GM12878 (cell line): ENCODE data around the gene PTPN20. TPM values are rescaled to one million over a fixed set of nuclear protein-coding genes. Genes with fewer than 3 reads are reported as not detected.

Experiments used
- ATAC-seq: fragments of 200-7000 bp; cut with Tn5 transposase; 3 replicates; pipeline ENCODE4 v1.9.1; 2020; ENCODE audit warnings: mild to moderate bottlenecking, moderate library complexity
- BruUV-seq: library from RNA; stranded (reverse); fragments of 400-500 nt; replicated peaks from 2 replicates; lab custom pipeline; 2021; lab: Mats Ljungman, UMichigan
- CTCF ChIA-PET: fragments of 300-600 bp; sonication (Branson Sonifier 250); formaldehyde crosslinking; extraction: SDS; loops from one replicate; lab custom pipeline; 2021; ENCODE audit warnings: inconsistent platforms; lab: Yijun Ruan, JAX
- POLR2A ChIA-PET: fragments of 350-600 bp; formaldehyde crosslinking; extraction: SDS; loops from one replicate; lab custom pipeline; 2021; ENCODE audit warnings: inconsistent platforms; lab: Charles Lee
- RAD21 ChIA-PET: fragments of 300-600 bp; sonication (Branson Sonifier 250); formaldehyde crosslinking; loops from one replicate; lab custom pipeline; 2023; ENCODE audit warnings: antibody characterized with exemption; ENCODE audit not compliant: unreplicated experiment; lab: Charles Lee
- SMC1A ChIA-PET: fragments of 300-600 bp; sonication (Branson Sonifier 250); formaldehyde crosslinking; loops from one replicate; lab custom pipeline; 2023; ENCODE audit not compliant: unreplicated experiment, uncharacterized antibody; lab: Charles Lee
- DNase-seq: peaks from one replicate; pipeline ENCODE4 v3.0.0-alpha.2; 2011; ENCODE audit warnings: low read depth, low spot score
- FAIRE-seq: peaks from 3 replicates; lab custom pipeline; 2011; peaks lifted over from hg19 to GRCh38; lab: Jason Lieb, UNC
- H2AFZ ChIP-seq: 2 replicates; pipeline ENCODE4 v1.6.0; 2011; ENCODE audit warnings: low read depth, low read length, control low read depth; ENCODE audit not compliant: control insufficient read depth
- H3K27ac ChIP-seq: 2 replicates; pipeline ENCODE4 v1.5.1; 2011; ENCODE audit warnings: control low read depth; ENCODE audit not compliant: control insufficient read depth, insufficient read depth
- H3K27me3 ChIP-seq, 2 experiments: replicated peaks in 1 of 2; 2 replicates each; pipeline versions ENCODE4 v1.6.0 to v1.6.1; 2011; ENCODE audit warnings: low read length in 1 of 2; ENCODE audit not compliant: control insufficient read depth in 2 of 2, insufficient read depth in 2 of 2
- H3K36me3 ChIP-seq, 2 experiments: 2 replicates each; pipeline ENCODE4 v1.5.1; 2011; ENCODE audit warnings: low read length in 1 of 2; ENCODE audit not compliant: control insufficient read depth in 2 of 2, insufficient read depth in 2 of 2
- H3K4me1 ChIP-seq: 2 replicates; pipeline ENCODE4 v1.6.1; 2011; ENCODE audit warnings: mild to moderate bottlenecking, low read length, moderate library complexity, mixed read lengths; ENCODE audit not compliant: control insufficient read depth, insufficient read depth
- H3K4me2 ChIP-seq: 2 replicates; pipeline ENCODE4 v1.6.0; 2011; ENCODE audit warnings: control low read depth; ENCODE audit not compliant: control insufficient read depth, insufficient read depth
- H3K4me3 ChIP-seq: fragments of 200-600 bp; sonication (generic); 2 replicates; pipeline ENCODE4 v1.5.1; 2016
- H3K79me2 ChIP-seq: 2 replicates; pipeline ENCODE4 v1.6.0; 2011; ENCODE audit warnings: low read length; ENCODE audit not compliant: control insufficient read depth, insufficient read depth
- H3K9ac ChIP-seq: 2 replicates; pipeline ENCODE4 v1.8.0; 2011; ENCODE audit warnings: low read length, control low read depth, mixed read lengths; ENCODE audit not compliant: control insufficient read depth, insufficient read depth
- H3K9me3 ChIP-seq: replicated peaks from 3 replicates; pipeline ENCODE4 v1.5.1; 2011; ENCODE audit warnings: mild to moderate bottlenecking, low read length; ENCODE audit not compliant: control insufficient read depth, insufficient read depth
- H4K20me1 ChIP-seq: 2 replicates; pipeline ENCODE4 v1.6.0; 2011; ENCODE audit not compliant: control insufficient read depth, insufficient read depth
- ATF2 ChIP-seq: IDR thresholded peaks from 2 replicates; pipeline ENCODE4 v1.6.1; 2012; ENCODE audit warnings: low read length, inconsistent platforms
- BHLHE40 ChIP-seq, 2 experiments: fragments of 450-650 bp in 1 of 2; IDR thresholded peaks; 2 replicates each; pipeline ENCODE4 v1.6.1; 2011 to 2017; ENCODE audit warnings: low read depth in 2 of 2, borderline replicate concordance in 1 of 2, improper control_type of control experiment in 1 of 2, low read length in 1 of 2, mild to moderate bottlenecking in 1 of 2
- CREM ChIP-seq: IDR thresholded peaks from 2 replicates; pipeline ENCODE4 v1.6.1; 2014; ENCODE audit warnings: antibody characterized with exemption, low read depth
- MXI1 ChIP-seq: fragments of 150-350 bp; IDR thresholded peaks from 2 replicates; pipeline ENCODE4 v1.6.1; 2011; ENCODE audit warnings: low read depth, mild to moderate bottlenecking, inconsistent platforms, low read length, improper control_type of control experiment
- WGBS: methylation state at CpG from one replicate; pipeline ENCODE4 v1.1.6; 2016; ENCODE audit warnings: low lambda C conversion rate; ENCODE audit not compliant: insufficient replicate concordance, insufficient coverage; ENCODE audit errors: missing lambda C conversion rate; 5-methylcytosine and 5-hydroxymethylcytosine counted together
- in situ Hi-C: fragments of 300-500 bp; cut with MboI; formaldehyde crosslinking; loops from 9 replicates; pipeline ENCODE4 v1.14.3; 2018; ENCODE audit warnings: mixed read lengths
- intact Hi-C: fragments of 100-400 bp; cut with micrococcal nuclease; formaldehyde crosslinking; loops from one replicate; pipeline ENCODE4 v1.14.2; 2022; ENCODE audit not compliant: unreplicated experiment
- polyA plus RNA-seq, 11 experiments: library from polyadenylated mRNA; depleted of rRNA in 4 of 11; unstranded in 6 of 11; stranded (reverse) in 5 of 11; fragments of >200 nt; fragmentation: Nextera tagmentation in 4 of 11; fragmentation: Illumina TruSeq in 1 of 11; extraction: Ambion mirVana in 4 of 11; extraction: Trizol in 1 of 11; gene quantifications; 1 replicate in 1 of 11; 2 replicates in 10 of 11; pipeline versions ENCODE4 v1.2.1 to v1.2.3, GENCODE V29; 2011 to 2016; ENCODE audit warnings: inconsistent platforms in 2 of 11, missing spikeins in 2 of 11, low read depth in 1 of 11
- total RNA-seq, 4 experiments: library from RNA; depleted of rRNA in 3 of 4; stranded (reverse); fragments of >200 nt in 3 of 4; fragmentation: Illumina TruSeq in 1 of 4; extraction: Trizol in 1 of 4; gene quantifications; 2 replicates each; pipeline versions ENCODE4 v1.2.1 to v1.2.3, GENCODE V29; 2013 to 2021

The PTPN20 gene
- total and polyA plus RNA-seq, 10 of the 15 experiments (the other 5 are each of a cell fraction or from before 2014, with no cell fraction given): 0.04 to 3.4 (median 0.10) TPM; not detected in 4

GRCh38 chr10:47026301-47027107, 115.3 kb downstream of the PTPN20 start:
- no TSS peak for BruUV-seq
- H3K36me3 ChIP-seq: no peaks in the 10 kb centered on the region
- 40% methylated on average over 11 of the region's 11 CpGs for WGBS
- H3K4me3 ChIP-seq: no peak overlapping the region
- POLR2A ChIA-PET: no interaction called here
- SMC1A ChIA-PET: interaction anchor here (2.8 to 3.3 kb wide), 2 partner anchors 22 to 284 kb away, joined by 10 to 20 read pairs; no protein-coding TSS in a partner anchor
- ATAC-seq: no peak
- CTCF ChIA-PET: interaction anchor here (0.6 to 3.1 kb wide), 6 partner anchors 14 to 510 kb away, joined by 3 to 45 read pairs (median 6); no protein-coding TSS in a partner anchor
- no peaks in the 10 kb centered on the region for H3K9me3 ChIP-seq
- TF ChIP-seq BHLHE40 (IDR thresholded peaks at IDR 0.05; ENCODE audit: borderline replicate concordance in 1 of 2, low read depth in 2 of 2, low read length in 1 of 2) (no peak), CREM (no peak), MXI1 (no peak), ATF2 (no peak)
- in situ Hi-C loops: no loop called here
- DNase-seq: no peak
- H3K27ac ChIP-seq: no peak overlapping the region
- no peaks in the 10 kb centered on the region for H3K4me1 ChIP-seq
- RAD21 ChIA-PET: interaction anchor here (0.9 to 2.3 kb wide), 3 partner anchors 126 to 286 kb away, joined by 3 to 24 read pairs (median 3); no protein-coding TSS in a partner anchor
- no peaks in the 10 kb centered on the region for H4K20me1 ChIP-seq
- no peak overlapping the region for H3K9ac ChIP-seq
- H3K27me3 ChIP-seq: no peaks in the 10 kb centered on the region; a peak in 2 of 4 replicates
- H3K79me2 ChIP-seq: no peaks in the 10 kb centered on the region
- intact Hi-C loops: no loop called here
- no peak overlapping the region for H3K4me2 ChIP-seq
- no peak overlapping the region for H2AFZ ChIP-seq
- FAIRE-seq: no peak
